GM18498 (cell line): Measurements from ENCODE around the gene STAT4.

Source experiments
- ATAC-seq: cut with Tn5 transposase; IDR thresholded peaks from one replicate; pipeline ENCODE4 v1.9.1; 2021; ENCODE audit warnings: mild to moderate bottlenecking, moderate library complexity; ENCODE audit not compliant: unreplicated experiment

STAT4 gene

GRCh38 chr2:191019376-191019775 lies 131.4 kb downstream of the STAT4 start:
- no peak for ATAC-seq

- ATAC-seq = no peak
These were observed 132.1 kb downstream of the STAT4 start for GRCh38 chr2:191018643-191019119.

GRCh38 chr2:191018048-191018447 lies 132.7 kb downstream of the STAT4 start:
- ATAC-seq = no peak

- no peak for ATAC-seq
These were observed 135.0 kb downstream of the STAT4 start for GRCh38 chr2:191015831-191016230.

- ATAC-seq = no peak
These were observed 135.6 kb downstream of the STAT4 start for GRCh38 chr2:191015239-191015638.

DNA sequence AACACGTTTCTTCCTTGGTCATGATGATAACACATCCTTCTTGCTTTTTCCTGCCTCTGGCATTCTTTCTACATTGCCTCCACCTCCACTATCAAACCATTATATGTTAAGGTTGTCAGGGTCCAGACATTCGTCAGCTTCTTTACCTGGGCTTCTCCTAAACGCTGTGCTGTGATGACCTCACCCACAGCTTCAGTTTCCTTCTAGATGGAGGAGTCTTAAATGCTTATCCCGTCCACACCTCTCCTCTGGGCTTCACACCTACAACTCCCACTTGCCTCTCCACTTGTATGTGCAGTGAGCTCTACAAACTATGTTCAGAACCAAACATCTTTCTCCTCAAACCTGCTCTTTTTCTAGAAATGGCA lies 136.2 kb downstream of the STAT4 start:
- ATAC-seq = peak; percentile 5

DNA sequence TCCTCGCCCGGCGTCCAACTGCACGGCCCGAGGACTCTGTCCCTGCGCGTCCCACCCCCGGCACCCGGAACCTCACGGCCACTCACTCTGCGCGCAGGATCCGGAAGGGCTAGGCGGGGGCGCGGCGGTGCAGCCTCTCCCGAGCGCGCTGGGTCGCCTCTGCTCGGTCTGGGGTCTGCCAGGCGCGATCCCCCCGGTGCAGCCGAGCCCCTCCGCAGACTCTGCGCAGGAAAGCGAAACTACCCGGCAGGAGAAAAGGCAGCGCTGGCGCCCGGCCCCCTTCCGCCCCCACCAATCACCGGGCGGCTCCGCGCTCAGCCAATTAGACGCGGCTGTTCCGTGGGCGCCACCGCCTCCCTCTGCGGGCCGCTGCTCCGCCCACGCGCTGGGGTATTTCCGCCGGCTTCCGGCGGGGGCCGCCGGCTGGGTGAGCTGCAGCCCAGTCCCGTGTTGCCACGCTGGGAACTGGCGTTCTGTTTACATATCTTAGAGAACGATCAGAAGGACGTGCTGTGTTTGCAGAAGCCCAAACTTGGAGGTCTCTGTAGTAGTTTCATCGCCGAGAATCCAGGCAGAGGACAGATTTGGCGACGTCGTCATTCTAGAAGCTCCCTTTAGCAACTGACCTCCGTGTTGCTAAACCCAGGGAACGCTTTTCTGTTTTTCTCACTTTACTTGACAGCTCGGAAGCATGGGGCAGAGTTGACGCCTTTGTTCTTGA lies 136.7 kb downstream of the STAT4 start, which contains the start of gene STAT1:
Gene STAT1 (minus strand): TSS at position 240 of the 721 bp plus-strand sequence. CDS start 4,168 bp downstream, outside the sequence.
- ATAC-seq = peak; percentile 87

DNA sequence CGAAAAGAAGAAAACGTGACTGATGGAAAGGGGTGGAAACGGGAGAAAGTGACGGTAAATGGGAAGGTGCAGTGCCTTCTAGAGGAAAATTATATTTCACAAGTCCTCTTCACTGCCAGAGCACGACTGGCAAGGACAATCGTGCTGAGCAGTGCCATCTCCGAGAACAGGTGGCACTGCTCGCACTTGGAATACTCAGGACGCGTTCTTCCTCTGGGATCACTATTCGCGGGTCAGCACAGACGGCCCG lies 137.2 kb downstream of the STAT4 start:
- no peak for ATAC-seq

GRCh38 chr2:191012845-191013681 lies 137.7 kb downstream of the STAT4 start:
- ATAC-seq = no peak

DNA sequence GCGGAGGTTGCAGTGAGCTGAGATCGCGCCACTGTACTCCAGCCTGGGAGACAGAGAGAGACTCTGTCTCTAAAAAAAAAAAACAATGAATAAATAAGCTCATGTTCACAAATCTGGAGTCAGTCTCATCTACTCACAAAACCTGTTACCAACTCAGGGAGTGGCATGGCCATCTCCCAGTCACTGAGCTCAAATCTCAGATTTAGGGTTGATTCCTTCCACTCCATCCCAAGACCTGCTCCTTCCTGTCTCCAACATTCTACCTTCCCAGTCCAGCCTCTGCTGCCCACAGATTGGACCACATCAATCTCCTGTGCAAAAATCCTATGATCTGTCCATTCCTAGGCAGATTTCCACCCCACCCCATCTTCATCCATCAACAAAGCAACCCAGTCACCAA lies 138.4 kb downstream of the STAT4 start:
- no peak for ATAC-seq

- ATAC-seq = no peak
These were observed 139.6 kb downstream of the STAT4 start for GRCh38 chr2:191010887-191011885.

DNA sequence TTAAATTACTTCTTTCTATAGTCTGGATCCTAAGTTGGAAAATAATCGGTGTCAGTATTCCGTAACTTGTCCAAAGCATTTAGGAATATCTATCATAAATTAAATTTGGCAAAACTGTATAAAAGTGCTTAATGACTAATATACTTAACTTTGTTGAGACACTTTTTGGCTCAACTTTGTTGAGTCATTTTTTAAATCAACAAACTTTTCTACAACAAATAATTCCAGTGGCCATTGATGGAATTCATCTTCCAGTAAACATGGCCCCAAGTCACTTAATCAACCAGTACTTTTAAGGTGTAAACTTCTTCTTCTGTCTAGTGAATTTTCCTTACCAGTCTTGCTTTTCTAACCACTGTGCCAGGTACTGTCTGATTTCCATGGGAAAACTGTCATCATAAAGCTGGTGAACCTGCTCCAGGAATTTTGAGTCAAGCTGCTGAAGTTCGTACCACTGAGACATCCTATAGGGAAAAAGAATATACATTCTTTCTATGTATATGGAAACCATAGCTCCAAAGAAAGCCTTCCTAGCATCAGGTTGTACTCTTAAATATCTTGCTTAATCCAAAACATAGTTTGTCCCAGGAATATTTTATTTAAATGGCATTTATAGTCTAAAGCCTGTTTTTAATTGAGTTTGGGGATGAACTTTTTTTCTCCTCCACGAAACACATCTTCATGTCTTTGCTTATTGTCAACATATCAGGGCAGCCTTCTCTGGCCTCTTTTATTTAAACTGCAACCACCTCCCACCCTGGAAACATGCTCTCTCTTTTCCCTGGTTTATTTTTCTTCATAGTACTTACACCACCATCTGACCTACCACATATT lies 141.0 kb downstream of the STAT4 start:
- no peak for ATAC-seq

DNA sequence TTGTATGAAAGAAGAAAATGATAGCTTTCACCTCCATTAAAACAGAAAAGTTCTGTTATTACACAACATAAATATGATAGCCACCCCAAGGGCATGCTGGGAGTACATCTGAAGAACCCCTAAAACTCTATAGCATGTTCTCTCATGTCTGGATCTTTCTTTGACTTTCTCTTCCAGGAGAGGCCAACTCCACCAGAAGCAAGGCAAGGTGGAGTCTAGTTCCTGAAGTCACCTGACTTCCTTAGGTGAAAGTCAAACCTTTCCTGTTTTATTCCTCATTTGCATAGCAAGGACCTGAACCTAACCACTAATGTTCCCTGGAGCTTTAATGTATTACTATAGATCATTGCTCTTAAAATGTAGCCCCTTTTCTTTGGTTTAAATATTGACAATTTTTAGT lies 142.5 kb downstream of the STAT4 start:
- ATAC-seq = no peak

GRCh38 chr2:191006997-191007783 lies 143.6 kb downstream of the STAT4 start:
- ATAC-seq = no peak

- no peak for ATAC-seq
These were observed 144.5 kb downstream of the STAT4 start for GRCh38 chr2:191006297-191006696.

DNA sequence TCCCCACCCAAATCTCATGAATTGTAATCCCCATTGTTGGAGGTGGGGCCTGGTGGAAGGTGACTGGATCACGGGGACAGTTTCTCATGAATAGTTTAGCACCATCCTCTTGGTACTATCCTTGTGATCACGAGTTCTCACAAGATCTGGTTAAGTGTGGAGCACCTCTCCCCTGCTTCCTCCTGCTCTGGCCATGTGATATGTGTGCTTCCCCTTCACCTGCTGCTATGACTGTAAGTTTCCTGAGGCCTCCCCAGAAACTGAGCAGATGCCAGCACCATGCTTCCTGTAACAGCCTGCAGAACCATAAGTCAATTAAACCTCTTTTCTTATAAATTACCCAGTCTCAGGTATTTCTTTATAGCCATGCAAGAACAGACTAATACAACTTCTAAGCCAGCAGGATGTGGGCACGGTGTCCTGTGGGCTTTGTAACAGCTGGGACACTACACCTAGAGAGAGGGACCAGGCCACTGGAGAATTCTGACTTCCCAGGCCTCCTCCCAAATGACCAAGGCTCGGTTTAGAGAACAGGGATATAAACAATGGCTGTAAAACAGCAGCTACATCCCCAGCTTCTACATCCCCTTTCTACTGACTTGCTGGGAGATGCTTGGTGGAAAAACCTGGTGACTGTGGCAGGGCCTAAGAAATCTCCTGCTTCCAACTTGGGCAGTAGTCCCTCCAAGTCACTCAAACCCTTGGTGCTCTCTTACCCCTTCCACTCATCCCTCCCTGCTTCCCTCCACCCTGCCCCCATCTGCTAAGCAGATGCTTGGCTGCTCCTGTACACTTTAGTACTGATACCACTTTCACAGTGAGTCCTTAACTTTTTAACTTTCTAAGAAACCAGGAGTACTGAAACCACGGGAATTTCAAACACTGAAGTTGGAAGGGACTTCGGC lies 147.1 kb downstream of the STAT4 start:
- no peak for ATAC-seq

GRCh38 chr2:191001624-191002023 lies 149.2 kb downstream of the STAT4 start:
- ATAC-seq = no peak

DNA sequence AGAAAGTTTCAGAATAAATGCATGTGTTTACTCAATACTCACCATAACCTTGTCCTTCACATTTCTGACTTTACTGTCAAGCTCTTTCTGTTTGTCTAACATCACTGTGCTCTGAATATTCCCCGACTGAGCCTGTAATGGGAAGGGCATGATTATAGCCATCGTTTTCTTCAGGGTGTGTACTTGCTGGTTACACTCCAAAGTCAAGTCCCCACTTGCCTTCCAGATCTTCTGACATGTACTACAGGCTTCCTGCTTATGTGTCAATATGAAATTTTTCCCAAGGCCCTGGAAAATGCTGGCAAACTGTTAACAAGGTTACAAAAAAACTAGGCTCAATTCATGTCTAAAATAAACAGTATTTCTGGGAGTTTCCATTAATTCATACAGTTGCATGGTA lies 149.8 kb downstream of the STAT4 start:
- ATAC-seq = no peak
